GM13977 (cell line): ENCODE data around the gene HORMAD2.
"Not testable (repeated sequence)": the region's sequence is repeated elsewhere in the genome, so short reads cannot be mapped to it uniquely, and the experiment has no call there.

Experiments
- DNase-seq: peaks from one replicate; pipeline ENCODE4 v3.0.0; 2012; ENCODE audit warnings: low spot score
- CTCF ChIP-seq: IDR thresholded peaks from 2 replicates; pipeline ENCODE4 v1.5.1; 2012; ENCODE audit warnings: mild to moderate bottlenecking, control low read depth; ENCODE audit not compliant: insufficient read depth; ENCODE audit errors: extremely low read depth, missing control alignments
- in situ Hi-C: fragments of 300-500 bp; cut with MboI; formaldehyde crosslinking; loops from one replicate; pipeline ENCODE4 v1.12.0; 2022; ENCODE audit warnings: low sequenced_read_pairs, low pct_unique_long_range_greater_than_20kb, mixed read lengths, inconsistent platforms; ENCODE audit not compliant: unreplicated experiment

Gene HORMAD2

GRCh38 chr22:30198152-30198825 is 118.0 kb downstream of the HORMAD2 start:
- in situ Hi-C loops: no loop called here
- peak; percentile 14 for DNase-seq
- no peak for TF ChIP-seq CTCF

GRCh38 chr22:30198921-30199320 is 118.7 kb downstream of the HORMAD2 start:
- no peak for DNase-seq

GRCh38 chr22:30200905-30201304 is 120.6 kb downstream of the HORMAD2 start:
- in situ Hi-C loops, DNase-seq: not testable (repeated sequence)

More at GRCh38 chr22:30198921-30199320, 118.7 kb downstream of the HORMAD2 start:
- in situ Hi-C loops: no loop called here
- no peak for TF ChIP-seq CTCF

- DNase-seq: no peak
- in situ Hi-C loops: no loop called here
- no peak for TF ChIP-seq CTCF
Measured at GRCh38 chr22:30201945-30202344, 121.7 kb downstream of the HORMAD2 start.

- TF ChIP-seq CTCF: no peak
- peak; percentile 3 for DNase-seq
- in situ Hi-C loops: no loop called here
Measured at GRCh38 chr22:30202531-30203006, 122.3 kb downstream of the HORMAD2 start.

GRCh38 chr22:30204015-30204741 is 123.9 kb downstream of the HORMAD2 start:
- in situ Hi-C loops: no loop called here
- peak; percentile 12 for DNase-seq
- TF ChIP-seq CTCF: no peak

- no peak for TF ChIP-seq CTCF
- in situ Hi-C loops: no loop called here
- no peak for DNase-seq
Measured at GRCh38 chr22:30204742-30205111, 124.5 kb downstream of the HORMAD2 start.
